Skeletal muscle satellite cell (primary cell): Measurements from ENCODE around the gene RARRES1.

Source experiments
- H3K27me3 ChIP-seq: 2 replicates; pipeline ENCODE4 v1.7.0; 2013; ENCODE audit warnings: low read length; ENCODE audit not compliant: control insufficient read depth, insufficient read depth
- H3K36me3 ChIP-seq: 2 replicates; pipeline ENCODE4 v1.7.0; 2013; ENCODE audit warnings: mild to moderate bottlenecking, control low read depth, low read length; ENCODE audit not compliant: insufficient read depth
- H3K4me1 ChIP-seq: 2 replicates; pipeline ENCODE4 v1.7.0; 2013; ENCODE audit warnings: low read length; ENCODE audit not compliant: control insufficient read depth, insufficient read depth
- H3K4me2 ChIP-seq: 2 replicates; pipeline ENCODE4 v1.7.0; 2013; ENCODE audit warnings: mild to moderate bottlenecking, low read length
- H3K4me3 ChIP-seq: 2 replicates; pipeline ENCODE4 v1.7.0; 2013; ENCODE audit warnings: low read length
- H3K9ac ChIP-seq: 2 replicates; pipeline ENCODE4 v1.7.0; 2013; ENCODE audit warnings: mild to moderate bottlenecking, low read depth, low read length, moderate library complexity
- H3K9me3 ChIP-seq: replicated peaks from 2 replicates; pipeline ENCODE4 v1.7.0; 2013; ENCODE audit warnings: mild to moderate bottlenecking, control low read depth, low read length

The RARRES1 gene

DNA sequence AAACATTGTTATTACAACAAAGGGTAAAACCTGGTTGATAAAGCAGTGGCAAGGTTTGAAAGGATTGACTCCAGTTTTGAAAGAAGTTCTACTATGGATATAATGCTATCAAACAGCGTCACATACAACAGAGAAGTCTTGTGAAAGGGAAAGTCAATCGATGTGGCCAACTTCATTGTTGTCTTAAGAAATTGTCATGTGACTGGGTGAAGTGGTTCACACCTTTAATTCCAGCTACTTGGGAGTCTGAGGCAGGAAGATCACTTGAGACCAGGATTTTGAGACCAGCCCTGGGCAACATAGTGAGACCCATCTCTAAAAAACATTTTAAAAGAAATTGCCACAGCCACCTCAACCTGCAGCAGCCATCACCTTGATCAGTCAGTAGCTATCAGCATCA, 53.6 kb downstream of the RARRES1 start:
- Histone ChIP-seq H3K4me3 (no peak overlapping the region), H3K36me3 (peaks cover 17% of the 10 kb centered on the region), H3K9me3 (no peaks in the 10 kb centered on the region)

DNA sequence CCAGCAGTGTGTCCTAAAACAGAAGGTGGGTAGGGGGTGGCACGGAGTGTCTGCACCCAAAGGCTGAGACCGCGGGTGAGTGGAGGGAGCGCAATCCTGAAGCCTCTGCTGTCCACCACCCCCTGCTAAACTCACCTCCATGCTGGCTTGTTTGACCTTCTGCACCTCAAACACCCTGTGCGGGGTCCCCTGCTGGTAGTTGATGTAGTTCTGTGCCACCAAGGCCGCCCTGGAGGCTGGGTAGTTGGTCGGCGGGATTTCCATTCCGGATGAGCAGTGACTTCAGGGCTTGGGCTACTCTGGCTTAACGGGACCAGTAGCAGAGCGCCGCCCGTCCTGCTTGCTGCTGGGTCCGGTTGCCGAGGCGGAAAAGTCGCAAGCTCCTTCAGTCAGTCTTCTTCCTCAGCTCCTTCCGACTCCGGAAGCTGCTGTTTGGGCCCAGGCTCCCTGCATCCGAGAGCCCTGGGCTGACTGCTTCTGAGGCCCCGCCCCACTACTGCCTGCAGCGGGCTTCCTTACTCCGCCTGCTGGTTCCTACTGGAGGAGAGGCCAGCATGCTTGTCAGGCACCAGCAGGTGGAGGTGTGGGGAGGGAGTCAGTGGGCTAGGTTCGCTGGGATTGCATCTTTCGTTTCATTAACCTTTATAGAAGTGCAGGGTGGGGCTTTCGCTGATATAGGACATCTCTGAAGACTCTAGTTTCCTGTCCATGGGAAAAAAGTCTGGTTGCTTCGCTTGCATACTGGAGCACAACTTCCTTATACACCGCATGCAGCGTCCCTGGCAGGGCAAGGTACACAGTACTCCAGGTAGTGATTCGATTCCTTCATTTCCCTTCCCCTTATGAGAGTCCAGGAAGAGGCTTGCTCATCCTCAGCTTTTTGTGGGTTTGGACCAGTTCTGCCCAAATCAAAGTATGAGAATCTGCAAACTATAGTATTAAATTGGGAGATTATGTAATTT, 59.8 kb downstream of the RARRES1 start, which contains the start of gene LXN:
Gene LXN, minus strand, starts transcription at position 434 of the 962 bp plus-strand sequence. Its CDS starts 170 bp downstream, at position 264.
- Histone ChIP-seq H3K4me3 (no peak within 1 kb of the TSS), H3K9ac (no peak within 1 kb of the TSS)

More for the DNA sequence above, 53.6 kb downstream of the RARRES1 start:
- no peak overlapping the region for H3K9ac ChIP-seq
- peaks cover 13% of the 10 kb centered on the region for H3K4me1 ChIP-seq
- H3K4me2 ChIP-seq: no peak overlapping the region
- no peaks in the 10 kb centered on the region for H3K27me3 ChIP-seq

DNA sequence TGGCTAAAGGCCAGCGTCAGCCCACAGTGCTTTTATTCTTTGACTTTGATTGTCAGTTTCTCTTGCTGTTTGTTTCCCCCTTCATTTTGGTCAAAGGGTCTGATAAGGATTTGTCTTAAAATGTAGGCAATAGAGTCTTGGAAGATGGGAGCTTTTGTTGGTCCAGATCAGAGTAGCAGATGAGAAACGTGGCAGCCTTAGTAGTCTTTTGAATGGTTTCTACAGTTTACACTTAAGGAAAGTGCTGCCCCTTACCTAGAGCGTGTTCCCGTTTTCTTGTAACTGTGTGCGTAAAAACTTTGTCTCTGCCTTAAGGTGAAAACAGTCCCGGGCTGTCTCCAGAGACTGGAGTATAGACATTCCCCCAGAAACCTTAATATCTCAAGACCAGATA, 60.4 kb downstream of the RARRES1 start:
- Histone ChIP-seq H3K36me3 (peaks cover 37% of the 10 kb centered on the region), H3K4me1 (no peaks in the 10 kb centered on the region), H3K27me3 (no peaks in the 10 kb centered on the region), H3K4me3 (no peak overlapping the region), H3K4me2 (no peak overlapping the region), H3K9ac (no peak overlapping the region), H3K9me3 (no peaks in the 10 kb centered on the region)

More for the DNA sequence above, 59.8 kb downstream of the RARRES1 start, which contains the start of gene LXN:
- Histone ChIP-seq H3K36me3 (peaks cover 30% of the 10 kb centered on the region), H3K27me3 (no peaks in the 10 kb centered on the region), H3K4me1 (no peaks in the 10 kb centered on the region), H3K9me3 (no peaks in the 10 kb centered on the region), H3K4me2 (no peak within 1 kb of the TSS)

DNA sequence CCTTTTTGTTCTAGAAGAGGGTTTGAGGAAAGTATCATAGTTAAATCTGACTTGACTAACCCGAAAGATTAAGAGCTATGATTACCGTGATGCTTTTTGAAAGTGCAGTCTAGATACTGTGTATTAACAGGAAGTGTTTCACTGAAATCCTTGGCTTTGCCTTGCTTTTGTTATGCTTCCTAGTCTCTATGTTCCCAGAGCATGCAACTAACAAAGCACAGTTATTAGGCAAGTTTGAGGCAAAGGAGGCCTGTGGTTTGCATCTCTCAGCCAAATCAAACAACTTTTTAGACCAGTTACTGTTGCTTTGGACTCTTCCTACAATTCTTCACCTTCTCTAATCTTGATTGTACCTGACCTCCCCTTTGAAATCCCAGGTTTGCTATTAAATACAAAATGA, 63.8 kb downstream of the RARRES1 start:
- no peaks in the 10 kb centered on the region for H3K4me1 ChIP-seq
- no peaks in the 10 kb centered on the region for H3K27me3 ChIP-seq
- no peak overlapping the region for H3K9ac ChIP-seq
- H3K4me3 ChIP-seq: no peak overlapping the region
- no peaks in the 10 kb centered on the region for H3K9me3 ChIP-seq
- no peak overlapping the region for H3K4me2 ChIP-seq
- H3K36me3 ChIP-seq: peaks cover 57% of the 10 kb centered on the region

DNA sequence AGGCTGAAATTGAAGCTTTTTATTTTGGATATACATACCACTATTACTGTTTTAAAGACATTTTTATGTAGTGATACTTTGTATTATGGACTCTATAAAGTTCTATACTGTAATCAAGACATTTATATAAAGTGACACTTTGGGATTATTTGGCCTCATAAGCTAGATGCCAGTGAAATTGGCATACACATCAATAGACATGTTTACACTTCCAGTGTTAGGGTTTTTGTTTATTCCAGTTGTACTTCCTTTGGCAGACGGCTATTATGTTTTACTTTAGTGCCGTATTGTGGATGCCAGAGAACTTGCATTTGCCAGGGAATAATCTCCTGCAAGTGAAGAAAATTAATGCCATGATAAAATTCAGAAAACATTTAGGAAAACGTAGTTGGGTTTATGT, 65.8 kb downstream of the RARRES1 start:
- no peaks in the 10 kb centered on the region for H3K9me3 ChIP-seq
- H3K27me3 ChIP-seq: no peaks in the 10 kb centered on the region
- H3K9ac ChIP-seq: no peak overlapping the region
- H3K4me2 ChIP-seq: no peak overlapping the region
- H3K36me3 ChIP-seq: peaks cover 61% of the 10 kb centered on the region
- no peak overlapping the region for H3K4me3 ChIP-seq
- H3K4me1 ChIP-seq: no peaks in the 10 kb centered on the region

DNA sequence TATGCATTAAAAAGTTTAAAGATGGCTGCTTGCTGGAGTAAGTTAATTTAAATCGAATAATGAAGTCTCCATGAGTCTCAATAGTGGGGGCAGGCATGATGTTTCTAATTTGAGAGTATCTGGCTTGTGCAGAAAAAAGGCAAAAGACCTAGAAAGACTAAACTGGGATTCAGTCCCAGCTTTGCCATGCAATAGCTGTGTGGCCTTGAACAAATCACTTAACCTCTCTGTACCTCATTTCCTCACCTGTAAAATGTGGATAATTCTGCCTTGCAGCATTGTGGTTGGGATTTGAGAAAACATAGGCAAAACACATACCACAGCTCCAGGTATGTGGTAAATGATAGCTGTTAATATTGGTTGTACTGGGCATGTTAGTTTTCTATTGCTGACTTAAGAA, 68.4 kb downstream of the RARRES1 start:
- H3K36me3 ChIP-seq: peaks cover 63% of the 10 kb centered on the region
- peaks cover 4% of the 10 kb centered on the region for H3K4me1 ChIP-seq
- H3K9ac ChIP-seq: no peak overlapping the region
- no peak overlapping the region for H3K4me2 ChIP-seq
- H3K9me3 ChIP-seq: no peaks in the 10 kb centered on the region
- no peaks in the 10 kb centered on the region for H3K27me3 ChIP-seq
- no peak overlapping the region for H3K4me3 ChIP-seq

DNA sequence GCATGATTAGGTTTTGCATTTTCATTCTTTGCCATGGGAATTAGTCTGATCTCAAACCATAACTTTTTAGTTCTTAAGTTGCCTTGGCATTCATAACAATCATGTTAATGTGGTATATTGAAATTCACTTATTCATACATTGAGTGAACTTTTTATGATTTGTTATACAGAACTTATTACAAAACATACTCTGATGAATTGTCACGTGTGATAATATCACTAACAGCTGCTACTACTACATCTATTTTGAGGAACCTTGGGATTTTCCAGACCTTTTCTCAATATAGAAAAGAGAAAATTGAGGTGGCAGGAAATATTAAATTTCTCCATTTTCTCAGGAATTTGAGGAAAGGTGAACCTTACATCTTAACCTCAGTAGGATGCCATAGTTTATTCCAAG, 69.0 kb downstream of the RARRES1 start:
- peaks cover 4% of the 10 kb centered on the region for H3K4me1 ChIP-seq
- no peak overlapping the region for H3K4me3 ChIP-seq
- peaks cover 61% of the 10 kb centered on the region for H3K36me3 ChIP-seq
- H3K9ac ChIP-seq: no peak overlapping the region
- no peak overlapping the region for H3K4me2 ChIP-seq
- no peaks in the 10 kb centered on the region for H3K9me3 ChIP-seq
- H3K27me3 ChIP-seq: no peaks in the 10 kb centered on the region

DNA sequence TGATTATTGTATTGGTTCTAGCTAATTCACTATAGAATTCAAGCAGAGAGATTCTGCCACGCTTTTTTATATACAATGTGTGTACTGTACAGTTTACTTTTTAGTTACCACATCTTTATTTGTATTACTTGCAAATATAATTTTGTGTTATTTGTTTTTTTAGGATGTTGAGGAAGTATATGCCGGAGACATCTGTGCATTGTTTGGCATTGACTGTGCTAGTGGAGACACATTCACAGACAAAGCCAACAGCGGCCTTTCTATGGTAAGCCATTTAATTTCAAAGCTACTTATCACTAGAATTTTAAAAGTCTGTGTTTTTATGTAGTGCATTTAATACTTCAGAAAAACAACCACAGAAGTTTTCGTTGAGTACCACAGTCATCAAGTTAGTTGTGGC, 71.5 kb downstream of the RARRES1 start:
- Histone ChIP-seq H3K9me3 (no peaks in the 10 kb centered on the region), H3K4me2 (no peak overlapping the region), H3K27me3 (no peaks in the 10 kb centered on the region), H3K36me3 (peaks cover 48% of the 10 kb centered on the region), H3K4me3 (no peak overlapping the region), H3K9ac (no peak overlapping the region), H3K4me1 (peaks cover 4% of the 10 kb centered on the region)

DNA sequence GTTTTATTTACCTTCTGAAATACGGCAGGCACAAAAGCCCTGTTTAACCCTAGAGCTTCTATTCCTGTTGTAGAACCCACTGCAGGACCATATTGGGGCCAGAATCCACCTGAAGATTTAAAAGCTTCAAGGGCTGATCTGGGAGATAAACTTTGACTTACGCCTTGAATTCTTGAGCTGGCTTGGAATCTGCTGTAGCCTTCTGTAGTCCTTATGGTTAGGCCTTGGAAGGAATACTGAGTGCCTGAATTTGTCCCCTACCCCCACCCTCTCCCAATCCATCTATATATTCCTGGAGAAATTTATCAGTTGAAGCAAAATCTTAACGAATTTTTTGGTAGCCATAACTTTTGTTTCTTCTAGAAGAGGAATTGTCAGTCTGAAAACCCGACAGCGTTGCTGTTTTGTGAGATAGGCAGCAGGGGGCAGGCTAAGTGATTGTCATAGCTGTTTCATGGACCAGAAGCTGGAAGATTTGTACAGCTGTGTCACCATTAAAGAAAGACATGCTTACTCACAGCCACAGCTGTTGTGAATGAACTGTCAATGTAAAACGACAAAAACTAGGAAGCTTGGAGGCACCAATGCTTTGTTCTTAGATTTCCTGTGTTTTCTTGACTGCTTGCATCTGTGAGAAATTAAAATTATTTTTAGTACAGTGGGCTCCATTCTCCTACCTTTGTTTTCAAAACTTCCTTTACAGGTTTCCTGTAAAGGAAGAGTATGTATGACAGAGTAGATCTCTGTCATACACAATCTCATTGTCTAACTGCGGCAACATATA, 72.6 kb downstream of the RARRES1 start:
- Histone ChIP-seq H3K4me2 (no peak overlapping the region), H3K9ac (no peak overlapping the region), H3K4me3 (no peak overlapping the region), H3K4me1 (peaks cover 4% of the 10 kb centered on the region), H3K27me3 (no peaks in the 10 kb centered on the region), H3K9me3 (no peaks in the 10 kb centered on the region), H3K36me3 (peaks cover 52% of the 10 kb centered on the region)

DNA sequence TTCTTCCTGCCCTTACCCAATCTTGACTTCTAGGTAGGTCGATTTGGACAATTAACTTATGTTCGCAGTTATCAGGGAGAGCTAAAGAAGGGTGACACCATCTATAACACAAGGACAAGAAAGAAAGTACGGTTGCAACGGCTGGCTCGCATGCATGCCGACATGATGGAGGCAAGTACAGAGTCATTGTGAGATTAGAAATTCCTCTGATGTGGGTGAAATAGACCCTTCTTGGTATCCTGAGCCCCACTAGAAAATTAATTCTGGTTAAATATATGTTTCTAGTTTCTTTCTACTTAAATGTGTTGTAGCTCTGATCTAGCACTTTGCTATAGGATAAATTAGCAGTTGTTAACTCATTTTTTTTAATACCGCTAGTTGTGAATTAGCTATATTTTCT, 73.4 kb downstream of the RARRES1 start:
- Histone ChIP-seq H3K9me3 (no peaks in the 10 kb centered on the region), H3K36me3 (peaks cover 52% of the 10 kb centered on the region), H3K27me3 (no peaks in the 10 kb centered on the region), H3K4me2 (no peak overlapping the region), H3K9ac (no peak overlapping the region), H3K4me3 (no peak overlapping the region), H3K4me1 (peaks cover 4% of the 10 kb centered on the region)

DNA sequence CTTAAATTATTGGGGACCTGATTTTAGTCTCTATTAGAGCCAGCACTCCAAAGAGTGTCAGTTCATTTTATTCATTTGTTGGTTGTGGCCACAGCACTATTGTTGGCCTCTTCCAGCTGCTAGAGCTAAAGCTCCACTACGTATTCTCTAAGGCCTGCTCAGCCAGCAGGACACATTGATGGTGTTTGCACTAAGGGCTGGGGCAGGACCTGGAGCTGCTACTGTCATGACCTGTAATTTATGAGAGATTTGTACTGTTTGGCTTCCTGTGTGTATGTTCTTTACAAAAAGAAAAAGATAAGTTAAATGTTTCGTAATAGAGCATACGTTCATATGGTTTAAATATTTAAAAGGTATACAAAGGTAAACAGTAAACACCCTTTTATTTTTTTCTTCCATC, 79.8 kb downstream of the RARRES1 start:
- H3K9ac ChIP-seq: no peak overlapping the region
- H3K4me2 ChIP-seq: no peak overlapping the region
- no peaks in the 10 kb centered on the region for H3K4me1 ChIP-seq
- H3K27me3 ChIP-seq: no peaks in the 10 kb centered on the region
- H3K4me3 ChIP-seq: no peak overlapping the region
- H3K36me3 ChIP-seq: peaks cover 57% of the 10 kb centered on the region
- no peaks in the 10 kb centered on the region for H3K9me3 ChIP-seq
